Measurements from ENCODE around the gene MALRD1.

MALRD1 gene

GRCh38 chr10:19656420-19657042 is 607.9 kb downstream of the MALRD1 start:
- no peak for DNase-seq

DNA sequence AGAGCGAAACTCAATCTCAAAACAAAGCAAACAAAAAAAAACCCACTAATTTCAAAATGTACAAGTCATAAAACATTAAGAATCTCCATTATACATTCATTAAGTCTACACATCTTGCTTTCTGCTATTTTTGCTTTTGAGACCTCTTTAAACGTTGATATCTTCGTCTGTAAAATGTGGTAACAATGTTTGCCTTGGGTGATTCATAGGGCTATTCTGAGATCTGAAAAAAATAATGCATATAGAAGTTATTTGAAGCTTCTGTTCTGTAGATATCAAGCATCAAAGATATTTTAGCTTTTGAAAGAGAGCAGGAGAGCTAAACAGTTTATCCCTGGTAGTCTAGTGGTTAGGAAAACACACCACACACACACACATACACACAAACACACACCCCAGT is 609.5 kb downstream of the MALRD1 start:
- no peak for DNase-seq

DNA sequence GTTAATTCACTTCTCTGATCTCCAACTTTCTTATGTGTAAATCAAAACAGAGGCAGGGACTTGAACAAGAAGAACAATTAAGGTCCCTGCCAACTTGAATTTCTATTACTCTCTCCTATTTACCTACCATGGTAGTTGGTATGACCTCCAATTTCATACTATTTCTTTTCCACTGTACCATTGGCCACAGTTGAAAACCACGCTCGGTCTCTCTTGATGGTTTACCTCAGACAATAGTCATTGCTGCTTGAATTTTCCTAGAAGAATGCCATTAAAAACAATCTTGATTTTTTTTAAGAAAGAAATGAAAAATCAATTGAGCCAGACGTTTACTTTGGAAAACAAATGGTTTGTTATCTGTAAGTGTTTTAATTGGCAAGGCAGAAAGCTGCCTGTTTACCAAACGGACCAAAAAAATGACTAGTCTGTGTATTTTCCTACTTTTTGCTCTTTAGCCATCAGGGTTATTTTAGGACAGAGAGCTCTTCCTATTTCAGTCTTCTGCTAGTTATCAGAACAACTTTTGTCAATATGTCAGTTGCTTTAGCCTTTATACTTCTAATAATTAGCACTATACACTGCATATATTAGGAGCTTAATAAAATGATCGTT is 610.1 kb downstream of the MALRD1 start:
- DNase-seq: no peak

DNA sequence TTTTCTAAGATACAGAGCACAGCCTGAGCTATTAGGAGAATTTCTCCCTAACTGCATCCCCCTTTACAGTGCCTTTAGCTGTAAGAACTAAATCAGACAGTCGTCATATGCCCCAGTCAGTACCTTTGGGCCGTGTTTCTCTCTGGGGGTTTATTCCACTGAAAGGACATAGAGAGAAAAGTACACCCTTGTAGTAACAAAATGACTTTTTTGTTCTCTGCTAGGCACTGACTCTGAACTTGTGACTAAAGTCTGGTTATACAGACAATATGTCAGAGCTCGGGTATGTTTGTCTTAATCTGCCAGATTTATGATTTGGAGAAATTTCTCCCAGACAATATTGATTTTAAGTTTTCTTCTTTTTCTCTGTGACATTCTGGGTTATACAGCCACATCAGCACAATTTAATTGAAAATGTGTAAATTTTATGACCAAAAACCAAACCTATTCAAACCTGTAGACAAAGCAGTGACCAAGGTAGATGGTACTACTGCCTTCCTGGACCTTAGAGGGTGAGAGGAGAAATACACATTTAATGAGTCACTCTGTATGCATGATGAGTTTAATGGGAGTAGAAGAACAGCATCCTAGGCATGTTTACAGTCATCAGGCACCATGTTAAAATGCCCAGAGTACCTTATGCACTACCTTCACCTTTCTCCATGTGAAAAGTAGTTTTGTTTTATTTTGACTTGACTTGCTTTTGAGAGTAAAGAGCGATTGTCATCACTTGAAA is 611.5 kb downstream of the MALRD1 start:
- DNase-seq: no peak

- no peak for DNase-seq
Observed at GRCh38 chr10:19663344-19663743, 614.7 kb downstream of the MALRD1 start.

DNA sequence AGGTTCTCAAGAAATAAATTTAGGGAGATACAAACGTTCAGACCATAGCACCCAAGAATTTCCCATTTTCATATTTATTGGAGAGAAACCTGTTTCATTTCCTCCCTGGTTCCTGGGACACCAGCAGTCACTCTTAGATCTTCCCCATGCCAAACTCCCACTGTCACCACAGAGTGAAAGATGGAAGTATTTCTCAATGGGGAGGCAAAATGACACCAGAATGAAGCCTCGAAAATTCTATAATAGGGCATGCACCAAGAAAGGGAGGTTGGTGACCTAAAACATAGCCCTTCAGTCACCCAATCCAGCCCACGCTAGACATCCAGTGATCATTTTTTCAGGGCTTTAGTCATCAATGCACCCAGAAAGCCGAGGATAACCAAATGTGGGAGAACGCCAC is 619.5 kb downstream of the MALRD1 start:
- DNase-seq: no peak

DNA sequence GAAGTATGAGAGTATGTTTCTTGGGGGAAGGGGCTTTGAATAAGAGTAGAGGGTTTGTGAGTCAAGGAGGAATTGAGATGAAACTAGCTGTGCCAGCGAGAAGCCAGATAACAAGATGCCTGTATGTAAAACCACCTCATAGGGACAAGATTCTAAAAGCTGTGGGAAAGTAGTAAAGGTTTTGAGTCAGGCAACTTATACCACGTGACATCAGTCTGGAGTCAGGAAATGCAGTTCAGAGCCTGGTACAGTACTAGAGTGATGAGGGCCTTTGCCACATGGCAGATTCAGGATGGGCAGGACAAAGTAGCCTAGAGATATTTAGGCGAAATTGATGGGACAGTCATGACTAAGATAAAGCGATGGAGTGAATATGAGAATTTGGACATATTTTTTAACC is 627.5 kb downstream of the MALRD1 start:
- no peak for DNase-seq

- no peak for DNase-seq
Observed at GRCh38 chr10:19683356-19683755, 634.8 kb downstream of the MALRD1 start.

GRCh38 chr10:19683960-19684359 is 635.4 kb downstream of the MALRD1 start:
- DNase-seq: no peak

DNA sequence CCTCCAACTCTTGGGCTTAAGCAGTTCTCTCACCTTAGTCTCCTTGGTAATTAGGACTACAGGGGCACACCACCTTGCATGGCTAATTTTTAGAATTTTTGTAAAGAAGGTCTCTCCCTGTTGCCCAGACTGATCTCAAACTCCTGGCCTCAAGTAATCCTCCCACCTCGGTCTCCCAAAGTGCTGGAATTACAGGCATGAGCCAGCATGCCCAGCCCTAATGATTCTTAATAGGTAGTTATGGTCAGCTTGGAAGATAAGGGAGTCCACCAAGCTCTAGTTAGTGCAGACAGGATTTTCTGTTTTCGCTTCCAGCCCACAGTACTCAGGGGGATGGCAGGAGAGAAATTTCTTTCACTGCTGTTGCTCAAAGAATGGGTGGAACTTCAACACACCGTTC is 639.7 kb downstream of the MALRD1 start:
- DNase-seq: no peak

GRCh38 chr10:19689231-19689630 is 640.6 kb downstream of the MALRD1 start:
- no peak for DNase-seq

DNA sequence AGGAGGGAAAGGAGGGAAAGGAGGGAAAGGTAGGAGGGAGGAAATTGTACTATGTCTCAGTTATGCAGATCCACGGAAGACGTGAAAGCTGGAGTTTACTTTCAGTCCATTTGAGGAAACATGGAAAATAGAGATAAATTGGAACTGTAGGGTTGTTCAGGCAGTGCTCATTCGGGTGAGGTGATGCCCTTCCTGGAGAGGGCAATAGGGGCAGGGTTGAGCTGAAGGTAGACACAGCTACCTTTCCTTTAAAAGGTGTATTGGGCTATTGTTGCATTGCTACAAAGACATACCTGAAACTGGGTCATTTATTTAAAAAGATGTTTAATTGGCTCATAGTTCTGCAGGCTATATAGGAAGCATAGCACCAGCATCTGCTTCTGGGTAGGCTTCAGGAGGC is 650.7 kb downstream of the MALRD1 start:
- DNase-seq: no peak

GRCh38 chr10:19701427-19702052 is 652.9 kb downstream of the MALRD1 start:
- no peak for DNase-seq

DNA sequence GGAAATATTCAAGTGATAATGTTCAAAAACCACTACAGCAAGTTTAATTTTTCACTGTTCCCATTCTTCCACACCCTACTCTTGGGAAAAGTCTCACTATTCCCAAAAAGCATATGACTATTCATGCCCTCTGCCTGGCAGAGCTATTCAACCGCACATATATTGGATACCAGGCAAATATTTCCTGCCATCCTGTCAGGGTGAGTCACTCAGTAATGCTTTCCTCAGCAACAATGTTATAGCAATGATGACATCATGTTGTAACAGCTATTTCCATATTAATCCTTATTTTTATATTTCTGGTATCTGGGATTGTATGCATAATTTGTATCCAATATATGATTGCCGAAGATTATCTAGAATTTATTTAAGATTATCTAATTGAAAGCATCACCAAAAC is 653.6 kb downstream of the MALRD1 start:
- DNase-seq: no peak

DNA sequence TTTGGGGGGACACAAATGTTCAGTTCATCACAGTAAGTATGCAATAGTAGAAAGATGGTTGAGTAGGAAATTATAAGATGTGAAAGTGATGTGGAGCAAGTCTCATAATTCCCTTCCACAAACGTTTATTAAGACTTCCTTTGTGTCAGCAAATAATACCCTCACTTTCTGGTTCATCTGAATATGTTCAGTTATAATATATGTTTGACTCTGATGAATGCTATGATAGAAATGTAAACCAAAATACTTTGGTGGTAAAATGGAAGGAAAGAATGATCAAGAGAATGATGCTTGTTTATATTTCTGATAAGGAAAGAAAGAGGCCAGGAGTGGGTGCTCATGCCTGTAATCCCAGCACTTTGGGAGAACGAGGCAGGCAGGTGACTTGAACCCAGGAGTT is 655.9 kb downstream of the MALRD1 start:
- DNase-seq: no peak

- DNase-seq: no peak
Observed at GRCh38 chr10:19705250-19705649, 656.6 kb downstream of the MALRD1 start.

DNA sequence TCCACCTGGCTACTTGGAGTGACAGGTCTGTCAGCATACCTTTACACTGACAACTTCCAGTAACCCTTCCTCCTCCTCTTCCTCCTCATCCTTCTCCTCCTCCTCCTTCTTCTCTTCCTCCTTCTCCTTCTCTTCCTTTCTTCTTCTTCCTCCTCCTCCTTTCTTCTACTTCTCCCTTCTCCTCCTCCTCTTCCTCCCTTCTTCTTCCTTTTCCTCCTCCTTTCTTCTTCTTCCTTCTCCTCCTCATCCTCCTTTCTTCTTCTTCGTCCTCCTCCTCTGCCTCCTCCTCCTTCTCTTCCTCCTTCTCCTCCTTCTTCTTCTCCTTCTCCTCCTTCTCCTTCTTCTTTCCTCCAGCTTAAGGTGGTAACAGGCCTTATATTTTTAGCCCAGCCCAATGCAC is 658.3 kb downstream of the MALRD1 start:
- DNase-seq: no peak

GRCh38 chr10:19707376-19707775 is 658.8 kb downstream of the MALRD1 start:
- DNase-seq: no peak

GRCh38 chr10:19708031-19708430 is 659.4 kb downstream of the MALRD1 start:
- DNase-seq: no peak

DNA sequence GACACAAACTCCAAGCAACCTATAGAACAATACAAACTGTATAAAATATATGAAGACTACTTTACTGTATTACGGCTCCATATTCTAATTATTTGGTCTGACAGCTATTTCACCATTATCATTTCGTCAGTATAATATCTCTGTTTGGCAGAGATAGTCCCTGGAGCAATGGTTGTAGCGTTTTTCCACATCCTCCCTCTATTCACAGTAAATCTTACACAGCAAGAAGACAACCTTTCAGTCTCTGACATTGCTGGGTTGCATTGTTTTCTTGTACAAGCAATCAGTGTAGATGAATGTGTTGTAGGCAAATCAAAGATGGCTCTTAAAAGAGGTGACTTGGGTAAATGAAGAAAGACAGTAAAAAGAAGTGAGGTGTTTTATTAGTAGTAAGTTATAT is 662.0 kb downstream of the MALRD1 start:
- DNase-seq: no peak

- DNase-seq: no peak
Observed at GRCh38 chr10:19713159-19713558, 664.6 kb downstream of the MALRD1 start.

GRCh38 chr10:19713800-19714525 is 665.4 kb downstream of the MALRD1 start:
- no peak for DNase-seq

GRCh38 chr10:19719284-19719683 is 670.7 kb downstream of the MALRD1 start:
- DNase-seq: no peak

All from NCI-H1436 (cell line).